ENCODE measurements around the gene ADCYAP1R1.
"Not testable (repeated sequence)": the region's sequence is repeated elsewhere in the genome, so short reads cannot be mapped to it uniquely, and the experiment has no call there.

The ADCYAP1R1 gene

DNA sequence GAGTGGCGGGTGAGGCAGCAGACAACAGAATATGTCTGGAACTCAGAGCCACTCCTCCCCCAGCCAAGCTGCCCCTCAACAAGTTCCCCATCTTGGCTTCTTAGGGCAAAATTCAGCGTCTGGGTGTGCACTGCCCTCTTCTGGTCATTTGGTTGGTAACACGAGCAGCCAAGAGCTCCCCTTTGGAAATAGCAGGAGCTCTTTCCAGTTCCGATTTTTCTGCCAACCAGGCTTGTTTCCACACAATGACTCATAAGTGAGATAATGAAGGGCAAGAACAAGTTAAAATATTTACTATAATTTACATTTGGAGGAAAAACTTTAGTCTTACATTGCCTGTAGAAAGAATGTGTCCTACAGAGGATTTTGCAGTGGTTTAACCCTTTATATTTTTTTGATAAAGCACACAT lies 70.5 kb downstream of the ADCYAP1R1 start:
- in situ Hi-C loops (cut with HindIII; ENCODE audit: low sequenced_read_pairs), result loop anchor here (25.0 kb wide), 1 partner anchor 160 kb away; the partner anchor contains the start of gene GHRHR

DNA sequence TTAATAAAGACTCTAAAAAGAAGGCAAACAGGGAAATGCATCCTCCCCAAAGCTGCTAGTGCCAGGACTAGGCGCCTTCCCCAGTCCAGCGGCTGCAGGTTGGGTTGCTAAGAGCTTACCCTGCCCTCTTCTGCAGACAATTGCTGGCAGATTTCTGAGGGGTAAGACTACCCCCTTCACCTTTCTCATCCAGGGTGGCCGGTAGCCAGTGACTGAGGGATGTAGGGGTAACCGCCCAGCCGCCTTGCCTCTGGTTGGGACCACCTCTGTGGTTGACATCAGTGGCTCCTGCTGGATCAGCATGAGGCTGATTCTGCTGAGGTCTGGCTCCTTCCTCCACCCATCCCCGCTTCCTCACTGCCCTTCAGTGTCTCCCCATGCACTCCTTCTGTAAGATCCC lies 71.2 kb downstream of the ADCYAP1R1 start:
- in situ Hi-C loops (cut with HindIII; ENCODE audit: low sequenced_read_pairs), result loop anchor here (25.0 kb wide), 1 partner anchor 161 kb away; the partner anchor contains the start of gene GHRHR

DNA sequence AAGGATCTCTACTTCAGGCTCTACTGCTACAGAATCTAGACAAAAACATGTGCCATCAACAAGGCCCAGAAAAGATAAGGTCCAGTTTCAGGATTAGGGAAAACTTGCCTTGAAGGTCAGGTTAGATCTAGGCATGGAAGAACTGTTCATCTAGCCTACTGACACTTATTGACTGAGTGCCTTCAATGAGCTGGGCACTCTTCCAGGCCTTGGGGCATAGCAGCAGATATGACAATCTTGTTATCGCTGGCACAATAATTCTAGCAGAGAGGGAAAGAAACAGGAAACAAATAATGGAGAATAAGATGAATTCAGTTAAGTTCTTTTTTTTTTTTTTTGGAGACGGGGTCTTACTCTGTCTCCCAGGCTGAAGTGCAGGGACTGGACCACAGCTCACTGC lies 71.6 kb downstream of the ADCYAP1R1 start:
- in situ Hi-C loops (cut with HindIII; ENCODE audit: low sequenced_read_pairs), result loop anchor here (25.0 kb wide), 1 partner anchor 161 kb away; the partner anchor contains the start of gene GHRHR

DNA sequence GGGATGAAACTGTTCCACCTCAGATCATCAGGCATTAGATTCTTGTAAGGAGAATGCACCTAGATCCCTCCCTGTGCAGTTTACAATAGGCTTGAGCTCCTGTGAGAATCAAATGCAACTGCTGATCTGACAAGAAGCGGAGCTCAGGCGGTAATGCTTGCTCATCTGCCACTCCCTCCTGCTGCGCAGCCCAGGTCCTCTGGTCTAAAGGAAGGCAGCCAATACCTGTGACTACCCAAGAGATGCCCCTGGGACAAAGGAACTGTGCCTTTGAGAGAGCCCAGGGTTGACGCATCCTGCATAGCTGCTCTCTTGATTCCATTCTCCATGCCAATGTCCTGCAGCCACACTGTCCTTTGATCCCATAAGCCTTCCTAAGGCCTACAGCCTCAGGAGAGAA lies 73.1 kb downstream of the ADCYAP1R1 start:
- in situ Hi-C loops (cut with HindIII; ENCODE audit: low sequenced_read_pairs), result no loop called here

DNA sequence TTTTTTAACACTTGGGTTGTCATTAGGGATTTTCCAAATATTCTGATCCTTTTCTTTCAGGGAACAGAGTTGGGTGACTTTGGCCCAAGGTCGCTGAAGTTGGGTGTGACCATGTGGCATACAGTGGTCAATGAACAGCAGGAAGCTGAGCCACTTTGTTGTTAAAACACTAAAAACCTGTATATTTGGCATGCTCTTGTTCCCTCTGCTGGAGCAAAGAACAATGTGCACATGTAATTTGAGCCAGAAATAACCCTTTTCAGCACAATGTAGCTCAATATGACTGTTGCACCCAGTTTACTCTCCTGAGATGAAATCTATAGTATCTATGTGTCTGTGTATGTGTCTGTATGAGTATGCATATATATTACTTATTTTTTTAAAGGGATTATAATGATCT lies 74.9 kb downstream of the ADCYAP1R1 start:
- in situ Hi-C loops (cut with HindIII; ENCODE audit: low sequenced_read_pairs), result no loop called here

DNA sequence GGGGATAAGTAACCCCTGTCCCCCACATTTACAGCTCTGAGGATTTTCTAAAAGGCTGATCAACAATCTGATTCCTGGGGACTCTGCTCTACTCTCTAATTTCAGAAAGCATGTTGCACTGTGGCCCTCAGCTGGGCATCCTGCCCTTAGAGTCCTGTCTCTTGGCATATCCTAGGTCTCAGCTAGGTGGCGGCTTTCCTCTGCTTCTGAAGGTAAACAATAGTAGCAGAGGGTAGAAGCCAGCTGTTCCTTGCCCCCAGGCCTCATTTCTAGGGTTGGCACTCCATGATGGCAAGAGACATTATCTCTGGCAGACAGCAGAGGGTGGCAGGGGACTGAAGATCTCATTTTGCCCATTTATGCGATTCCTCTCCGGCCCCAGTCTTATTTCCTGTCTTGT lies 77.0 kb downstream of the ADCYAP1R1 start:
- in situ Hi-C loops (cut with HindIII; ENCODE audit: low sequenced_read_pairs), result no loop called here

DNA sequence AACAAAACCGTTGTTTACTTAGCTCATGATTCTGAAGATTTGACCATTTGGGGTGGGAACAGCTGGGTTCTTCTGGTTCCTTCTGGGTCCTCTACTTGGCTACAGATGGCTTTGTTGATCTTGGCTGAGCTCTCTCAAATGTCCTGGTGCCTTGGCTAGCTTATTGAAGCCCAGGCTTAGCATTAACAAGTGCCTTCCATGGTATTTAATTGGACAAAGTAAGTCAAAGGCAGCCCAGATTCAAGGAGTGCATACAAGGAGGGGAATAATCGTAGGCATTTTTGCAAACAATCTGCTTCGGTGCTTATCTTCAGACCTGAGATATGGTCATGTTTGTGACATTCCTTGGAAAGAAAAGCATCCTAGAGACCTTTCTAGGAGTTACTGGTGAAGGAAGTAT lies 81.4 kb downstream of the ADCYAP1R1 start:
- in situ Hi-C loops (cut with HindIII; ENCODE audit: low sequenced_read_pairs), result no loop called here

DNA sequence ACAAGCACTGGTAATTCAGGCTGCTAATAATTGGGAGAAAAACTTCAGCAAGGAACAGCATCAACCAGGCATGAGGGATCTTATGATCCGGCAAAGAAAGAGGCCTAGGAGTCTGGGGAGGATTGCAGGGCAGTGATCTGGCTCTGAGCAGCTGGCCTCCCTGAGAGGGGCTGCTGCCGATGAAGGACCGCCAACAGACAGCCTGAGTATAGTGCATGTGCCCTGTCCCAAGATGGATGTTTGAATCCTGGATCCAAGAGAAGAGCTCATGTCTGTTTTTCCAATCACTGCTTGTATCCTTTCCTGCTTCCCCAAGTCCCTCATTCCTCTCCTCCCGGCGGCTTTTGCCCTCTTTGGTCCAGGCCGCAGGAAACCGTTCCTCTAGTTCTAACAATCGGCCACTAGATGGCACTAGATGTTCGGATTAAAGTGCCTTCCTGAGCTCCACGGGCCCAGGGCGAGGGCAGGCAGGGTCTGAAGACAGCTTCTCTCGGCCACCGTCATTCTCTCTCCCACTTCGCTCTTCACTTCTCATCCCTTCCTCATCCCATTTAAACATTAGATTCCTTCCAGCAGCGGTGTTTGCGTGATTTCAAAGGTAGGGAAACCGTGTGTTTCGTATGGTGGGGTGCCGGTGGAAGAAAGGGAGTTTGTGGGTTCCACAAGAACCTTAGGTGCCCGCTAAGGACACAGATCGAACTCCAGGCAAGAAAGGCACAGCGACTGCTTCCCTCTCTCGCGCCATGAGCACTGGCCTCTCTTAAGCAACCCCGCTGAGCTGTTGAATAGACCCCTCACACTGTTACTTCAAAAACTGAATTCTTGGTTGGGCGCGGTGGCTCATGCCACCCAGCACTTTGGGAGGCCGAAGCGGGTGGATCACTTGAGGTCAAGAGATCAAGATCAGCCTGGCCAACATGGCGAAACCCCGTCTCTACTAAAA lies 82.4 kb downstream of the ADCYAP1R1 start:
- in situ Hi-C loops (cut with HindIII; ENCODE audit: low sequenced_read_pairs), result no loop called here

DNA sequence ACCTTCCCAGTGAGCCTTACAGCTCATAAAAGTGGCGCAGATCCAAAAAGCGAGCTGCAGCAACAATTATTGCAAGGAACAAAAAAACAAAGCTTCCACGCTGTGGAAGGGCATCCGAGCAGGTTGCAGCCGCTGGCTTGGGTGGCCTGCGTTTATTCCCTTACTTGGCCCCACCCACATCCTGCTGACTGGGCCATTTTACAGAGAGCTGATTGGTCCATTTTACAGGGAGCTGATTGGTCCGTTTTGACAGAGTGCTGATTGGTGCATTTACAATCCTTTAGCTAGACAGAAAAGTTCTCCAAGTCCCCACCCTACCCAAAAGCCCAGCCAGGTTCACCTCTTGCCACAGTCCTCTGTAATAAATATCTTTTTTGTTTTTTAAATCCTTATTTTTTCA lies 85.1 kb downstream of the ADCYAP1R1 start:
- in situ Hi-C loops (cut with HindIII; ENCODE audit: low sequenced_read_pairs), result no loop called here

DNA sequence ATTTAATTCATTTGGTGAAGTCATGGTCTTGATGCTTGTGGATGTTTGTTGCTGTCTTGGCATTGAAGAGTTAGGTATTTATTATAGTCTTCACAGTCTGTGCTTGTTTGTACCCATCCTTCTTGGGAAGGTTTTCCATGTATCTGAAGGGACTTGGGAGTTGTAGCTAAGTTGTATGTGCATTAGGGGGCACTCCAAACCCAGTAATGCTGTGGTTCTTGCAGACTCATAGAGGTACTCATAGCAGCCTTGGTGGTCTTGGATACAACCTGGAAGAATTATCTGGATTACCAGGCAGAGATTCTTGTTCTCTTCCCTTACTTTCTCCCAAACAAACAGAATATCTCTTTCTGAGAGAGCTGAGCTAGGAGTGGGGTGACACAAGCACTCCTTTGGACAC lies 93.2 kb downstream of the ADCYAP1R1 start:
- in situ Hi-C loops (cut with HindIII; ENCODE audit: low sequenced_read_pairs), result no loop called here

DNA sequence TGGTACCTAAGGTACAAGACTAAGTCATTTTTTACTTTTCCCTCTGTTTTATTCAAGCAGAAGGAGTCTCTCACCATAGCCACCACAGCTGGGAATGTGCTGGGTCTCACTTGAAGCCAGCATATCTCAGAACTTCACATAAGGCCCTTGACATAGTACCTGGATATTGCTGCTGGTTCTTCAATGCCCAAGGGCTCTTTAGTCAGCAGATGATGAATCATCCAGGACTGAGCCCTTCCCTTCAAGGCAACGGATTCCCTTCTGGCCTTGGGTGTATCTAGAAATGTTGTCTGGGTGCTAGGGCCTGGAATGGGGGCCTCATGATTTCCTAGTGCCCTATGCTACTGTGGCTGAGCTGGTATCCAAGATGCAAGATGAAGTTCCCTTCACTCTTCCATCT lies 93.9 kb downstream of the ADCYAP1R1 start:
- in situ Hi-C loops (cut with HindIII; ENCODE audit: low sequenced_read_pairs), result no loop called here

DNA sequence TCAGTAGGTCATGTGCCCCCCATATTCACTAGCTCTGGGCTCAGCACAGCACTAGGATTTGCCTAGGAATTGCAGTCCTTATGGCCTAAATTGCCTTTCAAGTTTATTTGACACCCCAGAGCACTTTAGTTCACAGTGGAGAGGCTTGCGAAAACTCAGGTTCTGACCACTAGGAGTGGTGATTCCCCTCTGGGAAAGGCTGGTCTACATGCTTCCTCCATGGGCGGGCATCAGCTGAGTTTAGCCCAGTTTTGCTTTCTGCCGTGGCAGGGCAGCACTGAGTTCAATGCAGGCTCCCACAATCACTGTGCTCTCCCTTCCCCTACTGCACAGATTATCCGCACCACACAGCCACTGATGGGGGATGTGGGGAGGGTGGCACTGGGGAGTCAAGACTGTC lies 94.4 kb downstream of the ADCYAP1R1 start:
- in situ Hi-C loops (cut with HindIII; ENCODE audit: low sequenced_read_pairs), result no loop called here

DNA sequence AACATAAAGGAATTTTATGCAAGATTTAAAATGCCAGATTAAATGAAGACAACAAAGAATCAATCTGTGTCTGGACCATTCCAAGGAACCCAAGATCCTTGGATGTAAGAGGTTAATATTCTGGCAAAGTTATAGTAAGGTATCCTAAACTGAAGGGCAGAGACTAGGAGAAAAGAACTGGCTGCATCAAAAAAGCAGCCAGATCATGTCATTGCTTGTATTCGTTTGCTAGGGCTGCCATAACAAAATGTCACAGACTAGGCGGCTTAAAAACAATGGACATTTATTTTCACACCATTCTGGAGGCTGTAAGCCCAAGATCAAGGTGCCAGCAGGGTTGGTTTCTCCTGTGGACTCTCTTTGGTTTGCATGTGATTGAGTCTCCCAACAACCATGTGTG lies 99.7 kb downstream of the ADCYAP1R1 start:
- in situ Hi-C loops (cut with HindIII; ENCODE audit: low sequenced_read_pairs), result no loop called here

DNA sequence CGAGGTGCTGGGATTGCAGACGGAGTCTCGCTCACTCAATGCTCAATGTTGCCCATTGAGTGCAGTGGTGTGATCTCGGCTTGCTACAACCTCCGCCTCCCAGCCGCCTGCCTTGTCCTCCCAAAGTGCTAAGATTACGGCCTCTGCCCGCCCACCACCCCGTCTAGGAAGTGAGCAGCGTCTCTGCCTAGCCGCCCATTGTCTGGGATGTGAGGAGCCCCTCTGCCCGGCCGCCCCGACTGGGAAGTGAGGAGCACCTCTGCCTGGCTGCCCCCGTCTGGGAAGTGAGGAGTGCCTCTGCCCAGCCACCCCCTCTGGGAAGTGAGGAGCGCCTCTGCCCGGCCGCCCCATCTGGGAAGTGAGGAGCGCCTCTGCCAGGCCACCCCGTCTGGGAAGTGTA lies 101.2 kb downstream of the ADCYAP1R1 start:
- in situ Hi-C loops (cut with HindIII; ENCODE audit: low sequenced_read_pairs), result not testable (repeated sequence)

DNA sequence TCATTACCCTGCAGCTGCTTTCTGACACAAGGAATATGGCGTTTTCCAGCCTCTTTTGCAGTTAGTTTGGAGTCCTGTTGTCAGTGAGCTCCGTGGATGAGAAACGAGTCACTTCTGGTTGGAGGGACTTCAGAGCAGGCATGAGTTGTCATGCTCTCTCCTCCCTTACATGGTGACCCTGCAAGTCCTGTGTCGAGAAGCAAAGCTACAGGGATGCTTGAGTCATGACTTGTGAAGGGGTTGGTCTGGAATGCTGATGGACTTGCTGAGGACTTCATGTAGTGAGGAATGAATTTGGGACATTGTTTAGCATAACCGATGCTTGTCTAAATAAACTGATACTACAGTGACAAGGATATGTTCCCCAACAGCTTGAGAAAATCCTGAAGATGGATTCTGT lies 108.8 kb downstream of the ADCYAP1R1 start:
- in situ Hi-C loops (cut with HindIII; ENCODE audit: low sequenced_read_pairs), result no loop called here

Measured in endothelial cell of hepatic sinusoid (primary cell).